ENCODE data around the gene C2orf74.

DNA sequence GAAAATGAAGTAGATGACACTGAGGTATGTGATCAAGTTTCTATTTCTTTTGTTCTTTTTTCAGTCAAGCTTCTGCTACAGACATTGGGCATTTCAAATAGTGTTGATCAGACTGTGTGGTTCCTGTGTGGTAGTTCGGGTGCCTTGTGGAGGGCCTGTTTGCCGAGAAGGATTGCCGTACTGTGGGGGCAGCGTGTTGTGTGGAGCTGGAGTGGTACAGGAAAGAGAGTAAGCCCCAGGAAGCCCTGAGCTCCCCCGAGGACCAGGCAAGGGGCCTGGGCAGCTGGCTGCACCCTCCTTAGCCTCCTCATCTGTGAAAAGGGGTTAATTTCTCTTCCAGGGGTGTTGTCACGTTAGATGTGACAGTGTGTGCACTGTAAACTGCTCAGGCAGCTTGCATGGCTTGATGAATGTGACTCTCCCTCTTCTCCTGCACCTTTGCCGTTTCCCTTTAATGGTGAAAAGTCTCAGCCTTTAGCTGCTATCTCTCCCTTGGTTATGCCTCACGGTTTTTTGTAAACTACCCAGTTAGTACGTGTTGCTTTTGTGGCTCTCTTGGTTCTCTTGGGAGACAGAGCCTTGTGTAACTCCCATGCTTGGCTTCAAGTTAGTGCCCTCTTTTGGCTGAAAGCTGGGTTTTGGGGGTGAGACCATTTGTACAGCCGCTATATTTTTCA, 19.5 kb downstream of the C2orf74 start:
- TF ChIP-seq, protein P1, sequence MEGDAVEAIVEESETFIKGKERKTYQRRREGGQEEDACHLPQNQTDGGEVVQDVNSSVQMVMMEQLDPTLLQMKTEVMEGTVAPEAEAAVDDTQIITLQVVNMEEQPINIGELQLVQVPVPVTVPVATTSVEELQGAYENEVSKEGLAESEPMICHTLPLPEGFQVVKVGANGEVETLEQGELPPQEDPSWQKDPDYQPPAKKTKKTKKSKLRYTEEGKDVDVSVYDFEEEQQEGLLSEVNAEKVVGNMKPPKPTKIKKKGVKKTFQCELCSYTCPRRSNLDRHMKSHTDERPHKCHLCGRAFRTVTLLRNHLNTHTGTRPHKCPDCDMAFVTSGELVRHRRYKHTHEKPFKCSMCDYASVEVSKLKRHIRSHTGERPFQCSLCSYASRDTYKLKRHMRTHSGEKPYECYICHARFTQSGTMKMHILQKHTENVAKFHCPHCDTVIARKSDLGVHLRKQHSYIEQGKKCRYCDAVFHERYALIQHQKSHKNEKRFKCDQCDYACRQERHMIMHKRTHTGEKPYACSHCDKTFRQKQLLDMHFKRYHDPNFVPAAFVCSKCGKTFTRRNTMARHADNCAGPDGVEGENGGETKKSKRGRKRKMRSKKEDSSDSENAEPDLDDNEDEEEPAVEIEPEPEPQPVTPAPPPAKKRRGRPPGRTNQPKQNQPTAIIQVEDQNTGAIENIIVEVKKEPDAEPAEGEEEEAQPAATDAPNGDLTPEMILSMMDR (conservative IDR thresholded peaks at IDR 0.05; ENCODE audit: low read length) = 0 out of 2 replicates have a peak, but pooled peaks have one; percentile 10
- no peak for TF ChIP-seq EZH2phosphoT487 (IDR thresholded peaks at IDR 0.05; ENCODE audit: borderline replicate concordance)
